T-cell (primary cell): ENCODE data around the gene SLC39A11. TPM values are rescaled to one million over a fixed set of nuclear protein-coding genes. Genes with fewer than 3 reads are reported as not detected.
A peak's percentile ranks its signal among the peaks of the same experiment; 100 is the strongest.

Experiments used
- ATAC-seq, 4 experiments: fragments of 200-7000 bp in 3 of 4; fragments of 150-1000 bp in 1 of 4; cut with Tn5 transposase; replicated peaks in 1 of 4; 1 replicate in 3 of 4; 2 replicates in 1 of 4; pipeline ENCODE4 v1.10.0; 2021; ENCODE audit warnings: moderate library complexity in 3 of 4, mild to moderate bottlenecking in 2 of 4, moderate number of reproducible peaks in 1 of 4
- CTCF ChIA-PET, 2 donors: fragments of 300-600 bp; sonication (Branson Sonifier 250); formaldehyde crosslinking; loops; one replicate each; lab custom pipeline; 2022; ENCODE audit warnings: antibody characterized with exemption in 2 of 2; lab: Charles Lee
- POLR2A ChIA-PET, 2 donors: fragments of 300-600 bp; sonication (Branson Sonifier 250); formaldehyde crosslinking; loops; one replicate each; lab custom pipeline; 2022; ENCODE audit warnings: antibody characterized with exemption in 2 of 2; lab: Charles Lee
- DNase-seq, 35 experiments: peaks; one replicate each; pipeline versions ENCODE4 v3.0.0 to v3.0.0-alpha.2; 2013 to 2023
- H3K27ac ChIP-seq: one replicate; pipeline ENCODE4 v1.5.1; 2013; ENCODE audit warnings: low read length
- H3K27me3 ChIP-seq, 2 experiments: replicated peaks in 1 of 2; 1 replicate in 1 of 2; 2 replicates in 1 of 2; pipeline versions ENCODE4 v1.6.1 to v1.7.0; 2013; ENCODE audit warnings: low read length in 1 of 2, mixed read lengths in 1 of 2; ENCODE audit not compliant: control insufficient read depth in 2 of 2, insufficient read depth in 2 of 2; ENCODE audit errors: extremely low read depth in 1 of 2
- H3K36me3 ChIP-seq, 2 donors: 1 replicate in 1 of 2; 2 replicates in 1 of 2; pipeline versions ENCODE4 v1.6.1 to v1.7.0; 2013; ENCODE audit warnings: low read length in 1 of 2; ENCODE audit not compliant: control insufficient read depth in 2 of 2, insufficient read depth in 1 of 2; ENCODE audit errors: extremely low read depth in 1 of 2
- H3K4me1 ChIP-seq, 2 experiments: 1 replicate in 1 of 2; 2 replicates in 1 of 2; pipeline versions ENCODE4 v1.6.1 to v1.7.0; 2013; ENCODE audit warnings: low read length in 2 of 2, mixed read lengths in 1 of 2; ENCODE audit not compliant: insufficient read depth in 2 of 2, control insufficient read depth in 1 of 2; ENCODE audit errors: extremely low read depth in 1 of 2
- H3K4me3 ChIP-seq, 2 donors: 1 replicate in 1 of 2; 2 replicates in 1 of 2; pipeline versions ENCODE4 v1.5.1 to v1.7.0; 2013; ENCODE audit warnings: mild to moderate bottlenecking in 2 of 2, low read length in 1 of 2, moderate library complexity in 1 of 2; ENCODE audit not compliant: control insufficient read depth in 1 of 2; ENCODE audit errors: extremely low read depth in 1 of 2
- H3K9me3 ChIP-seq: 2 replicates; pipeline ENCODE4 v1.7.0; 2013
- H3K27ac Mint-ChIP-seq, 2 donors: one replicate each; pipeline ENCODE4 v1.8.0; 2020 to 2021; ENCODE audit warnings: mild to moderate bottlenecking in 2 of 2, mixed read lengths in 2 of 2
- H3K27me3 Mint-ChIP-seq, 2 donors: one replicate each; pipeline ENCODE4 v1.8.0; 2021 to 2022; ENCODE audit warnings: mixed read lengths in 2 of 2
- H3K36me3 Mint-ChIP-seq: one replicate; pipeline ENCODE4 v1.8.0; 2021; ENCODE audit warnings: mixed read lengths
- H3K4me1 Mint-ChIP-seq, 3 donors: one replicate each; pipeline ENCODE4 v1.8.0; 2020 to 2022; ENCODE audit warnings: mixed read lengths in 3 of 3, mild to moderate bottlenecking in 1 of 3
- H3K4me3 Mint-ChIP-seq, 3 donors: one replicate each; pipeline ENCODE4 v1.8.0; 2020 to 2022; ENCODE audit warnings: mild to moderate bottlenecking in 3 of 3, mixed read lengths in 3 of 3, moderate library complexity in 3 of 3
- H3K9me3 Mint-ChIP-seq, 3 donors: one replicate each; pipeline ENCODE4 v1.8.0; 2020 to 2022; ENCODE audit warnings: mixed read lengths in 3 of 3
- WGBS: methylation state at CpG from one replicate; pipeline ENCODE4 v1.1.5; 2013; ENCODE audit warnings: missing lambda C conversion rate; ENCODE audit not compliant: insufficient coverage; 5-methylcytosine and 5-hydroxymethylcytosine counted together
- total RNA-seq, 35 experiments: library from RNA in 6 of 35; stranded (reverse) in 6 of 35; fragments of 120-200 nt in 1 of 35; gene quantifications; one replicate each; pipeline versions ENCODE4 v1.2.1 to v1.2.4 and lab custom pipeline; 2013 to 2026

SLC39A11 gene
- total RNA-seq, 5 donors from 2014 or later (not counting 1 experiment from before 2014, with no cell fraction given) = 18.6 to 27.1 (median 23.4) TPM

GRCh38 chr17:73096866-73097265, 4.4 kb upstream of the SLC39A11 start:
- no peak overlapping the region for H3K27ac Mint-ChIP-seq
- H3K27ac ChIP-seq = no peak overlapping the region
- DNase-seq = peak in 1 of 35 experiments; percentile 12

GRCh38 chr17:73096211-73096610, 3.7 kb upstream of the SLC39A11 start:
- H3K27ac Mint-ChIP-seq = no peak overlapping the region
- no peaks in the 10 kb centered on the region for H3K9me3 ChIP-seq
- peaks cover 13 to 14% (median 13%) of the 10 kb centered on the region in 3 donors for H3K4me1 Mint-ChIP-seq
- ChIA-PET CTCF (no interaction called here), POLR2A (no interaction called here)
- ATAC-seq (no peak), DNase-seq (no peak)
- no peak overlapping the region for H3K27ac ChIP-seq
- WGBS = 95% methylated on average over 6 of the region's 6 CpGs
- H3K4me1 ChIP-seq = peaks cover 4 to 22% of the 10 kb centered on the region in 2 experiments
- no peak overlapping the region for H3K4me3 ChIP-seq
- no peaks in the 10 kb centered on the region for H3K9me3 Mint-ChIP-seq
- H3K27me3 Mint-ChIP-seq = peaks cover 15 to 17% of the 10 kb centered on the region in 2 donors
- peaks cover 0 to 17% of the 10 kb centered on the region in 2 experiments for H3K27me3 ChIP-seq
- H3K36me3 Mint-ChIP-seq = no peaks in the 10 kb centered on the region
- no peaks in the 10 kb centered on the region for H3K36me3 ChIP-seq
- H3K4me3 Mint-ChIP-seq = no peak overlapping the region

More at GRCh38 chr17:73096866-73097265, 4.4 kb upstream of the SLC39A11 start:
- no peaks in the 10 kb centered on the region for H3K9me3 ChIP-seq
- H3K36me3 ChIP-seq = no peaks in the 10 kb centered on the region
- no peak overlapping the region for H3K4me3 Mint-ChIP-seq
- H3K4me3 ChIP-seq = no peak overlapping the region
- ATAC-seq = no peak
- H3K9me3 Mint-ChIP-seq = no peaks in the 10 kb centered on the region
- no peaks in the 10 kb centered on the region for H3K36me3 Mint-ChIP-seq
- WGBS = 91% methylated on average over 5 of the region's 6 CpGs
- H3K27me3 ChIP-seq = peaks cover 0 to 17% of the 10 kb centered on the region in 2 experiments
- peaks cover 15 to 17% of the 10 kb centered on the region in 2 donors for H3K27me3 Mint-ChIP-seq
- ChIA-PET POLR2A (no interaction called here), CTCF (no interaction called here)
- peaks cover 1 to 16% of the 10 kb centered on the region in 2 experiments for H3K4me1 ChIP-seq
- H3K4me1 Mint-ChIP-seq = peaks cover 8 to 11% (median 8%) of the 10 kb centered on the region in 3 donors

- Mint-ChIP-seq H3K4me1 (peaks cover 34 to 37% (median 36%) of the 10 kb centered on the region in 3 donors), H3K27ac (no peak overlapping the region), H3K9me3 (no peaks in the 10 kb centered on the region), H3K36me3 (peaks cover 1% of the 10 kb centered on the region), H3K4me3 (peak overlapping the region; percentile 92 to 98 (median 95)), H3K27me3 (peaks cover 6 to 11% of the 10 kb centered on the region in 2 donors)
- peaks cover 4 to 27% of the 10 kb centered on the region in 2 experiments for H3K4me1 ChIP-seq
- no peak for DNase-seq
- H3K9me3 ChIP-seq = no peaks in the 10 kb centered on the region
- peak overlapping the region; percentile 60 to 68 for H3K4me3 ChIP-seq
- no peak overlapping the region for H3K27ac ChIP-seq
- no peak for ATAC-seq
- H3K27me3 ChIP-seq = peaks cover 0 to 17% of the 10 kb centered on the region in 2 experiments
- peaks cover 0 to 5% of the 10 kb centered on the region in 2 donors for H3K36me3 ChIP-seq
- POLR2A ChIA-PET = no interaction called here
- CTCF ChIA-PET = interaction anchor here in 1 of 2 donors (0.6 to 1.0 kb wide), 2 partner anchors 366 to 369 kb away, joined by 6 to 7 read pairs; no protein-coding TSS in a partner anchor
- 90% methylated on average over 5 of the region's 9 CpGs for WGBS
Observed at GRCh38 chr17:73093286-73093685, 798 bp upstream of the SLC39A11 start.

- peak in 1 of 4 experiments; percentile 6 for ATAC-seq
- peak in 1 of 35 experiments; percentile 5 for DNase-seq
- 9% methylated on average over 12 of the region's 20 CpGs for WGBS
- ChIA-PET CTCF (interaction anchor here in 1 of 2 donors (0.7 to 1.0 kb wide), 2 partner anchors 173 to 365 kb away, joined by 3 to 5 read pairs; no protein-coding TSS in a partner anchor), POLR2A (no interaction called here)
- H3K4me1 Mint-ChIP-seq = peaks cover 34 to 40% (median 37%) of the 10 kb centered on the region in 3 donors
- Histone ChIP-seq H3K27ac (peak overlapping the region; percentile 58), H3K27me3 (peaks cover 0 to 12% of the 10 kb centered on the region in 2 experiments), H3K9me3 (no peaks in the 10 kb centered on the region), H3K36me3 (peaks cover 0 to 11% of the 10 kb centered on the region in 2 donors), H3K4me1 (peaks cover 4 to 27% of the 10 kb centered on the region in 2 experiments), H3K4me3 (peak overlapping the region; percentile 60 to 68)
- peaks cover 6 to 7% of the 10 kb centered on the region in 2 donors for H3K27me3 Mint-ChIP-seq
- no peaks in the 10 kb centered on the region for H3K9me3 Mint-ChIP-seq
- H3K4me3 Mint-ChIP-seq = peak overlapping the region; percentile 92 to 98 (median 95)
- H3K36me3 Mint-ChIP-seq = peaks cover 15% of the 10 kb centered on the region
- H3K27ac Mint-ChIP-seq = peak overlapping the region; percentile 90 to 95
Observed at GRCh38 chr17:73091770-73092522, 542 bp downstream of the SLC39A11 start.

GRCh38 chr17:73091410-73091769, 1.1 kb downstream of the SLC39A11 start:
- no peak for DNase-seq
- no peaks in the 10 kb centered on the region for H3K9me3 Mint-ChIP-seq
- peak overlapping the region in 1 of 2 donors; percentile 95 for H3K27ac Mint-ChIP-seq
- Histone ChIP-seq H3K27ac (no peak overlapping the region), H3K9me3 (no peaks in the 10 kb centered on the region), H3K27me3 (peaks cover 0 to 8% of the 10 kb centered on the region in 2 experiments), H3K36me3 (peaks cover 0 to 11% of the 10 kb centered on the region in 2 donors), H3K4me1 (peaks cover 4 to 27% of the 10 kb centered on the region in 2 experiments), H3K4me3 (no peak overlapping the region)
- H3K27me3 Mint-ChIP-seq = peaks cover 5 to 6% of the 10 kb centered on the region in 2 donors
- H3K36me3 Mint-ChIP-seq = peaks cover 16% of the 10 kb centered on the region
- ATAC-seq = no peak
- peaks cover 34 to 40% (median 37%) of the 10 kb centered on the region in 3 donors for H3K4me1 Mint-ChIP-seq
- POLR2A ChIA-PET = no interaction called here
- WGBS = 83% methylated on average over 2 of the region's 4 CpGs
- CTCF ChIA-PET = interaction anchor here in 1 of 2 donors (1.0 kb wide), 1 partner anchor 364 kb away, joined by 3 read pairs; no protein-coding TSS in a partner anchor
- peak overlapping the region; percentile 92 to 98 (median 95) for H3K4me3 Mint-ChIP-seq

- H3K4me1 ChIP-seq = peaks cover 4 to 27% of the 10 kb centered on the region in 2 experiments
- H3K27me3 ChIP-seq = peaks cover 0 to 3% of the 10 kb centered on the region in 2 experiments
- ATAC-seq (no peak), DNase-seq (no peak)
- peak overlapping the region in 1 of 2 donors; percentile 53 for H3K27ac Mint-ChIP-seq
- H3K36me3 Mint-ChIP-seq = peaks cover 24% of the 10 kb centered on the region
- no peaks in the 10 kb centered on the region for H3K9me3 Mint-ChIP-seq
- peaks cover 2 to 4% of the 10 kb centered on the region in 2 donors for H3K27me3 Mint-ChIP-seq
- ChIA-PET POLR2A (no interaction called here), CTCF (no interaction called here)
- 100% methylated on average over 5 of the region's 11 CpGs for WGBS
- no peaks in the 10 kb centered on the region for H3K9me3 ChIP-seq
- peak overlapping the region; percentile 21 to 40 (median 35) for H3K4me3 Mint-ChIP-seq
- peaks cover 36 to 40% (median 37%) of the 10 kb centered on the region in 3 donors for H3K4me1 Mint-ChIP-seq
- H3K4me3 ChIP-seq = no peak overlapping the region
- no peak overlapping the region for H3K27ac ChIP-seq
- peaks cover 0 to 17% of the 10 kb centered on the region in 2 donors for H3K36me3 ChIP-seq
Observed at GRCh38 chr17:73090396-73091202, 1.9 kb downstream of the SLC39A11 start.
